WTC11 (cell line): ENCODE data around the gene CCDC12. TPM values are rescaled to one million over a fixed set of nuclear protein-coding genes. Genes with fewer than 3 reads are reported as not detected.

Experiments used
- ATAC-seq: fragments of 200-7000 bp; cut with Tn5 transposase; 2 replicates; pipeline ENCODE4 v1.10.0; 2021; ENCODE audit warnings: mild to moderate bottlenecking, moderate library complexity
- CTCF ChIA-PET: fragments of 300-600 bp; sonication (Branson Sonifier 250); formaldehyde crosslinking; loops from one replicate; lab custom pipeline; 2021; ENCODE audit warnings: antibody characterized with exemption; lab: Charles Lee
- POLR2A ChIA-PET: fragments of 350-600 bp; sonication (Branson Sonifier 250); formaldehyde crosslinking; loops from one replicate; lab custom pipeline; 2021; ENCODE audit warnings: antibody characterized with exemption; lab: Charles Lee
- DNase-seq: peaks from one replicate; pipeline ENCODE4 v3.0.0; 2021; ENCODE audit warnings: low spot score
- H3K27ac Mint-ChIP-seq: 2 replicates; pipeline ENCODE4 v1.8.0; 2021; ENCODE audit warnings: mixed read lengths
- H3K27me3 Mint-ChIP-seq: 2 replicates; pipeline ENCODE4 v1.8.0; 2021; ENCODE audit warnings: low read depth, mild to moderate bottlenecking, moderate library complexity, mixed read lengths
- H3K36me3 Mint-ChIP-seq: 2 replicates; pipeline ENCODE4 v1.8.0; 2021; ENCODE audit warnings: mixed read lengths
- H3K4me1 Mint-ChIP-seq: 2 replicates; pipeline ENCODE4 v1.8.0; 2022; ENCODE audit warnings: mixed read lengths
- H3K4me3 Mint-ChIP-seq: 2 replicates; pipeline ENCODE4 v1.8.0; 2021; ENCODE audit warnings: mild to moderate bottlenecking, moderate library complexity, mixed read lengths
- H3K9me3 Mint-ChIP-seq: 2 replicates; pipeline ENCODE4 v1.8.0; 2021; ENCODE audit warnings: mixed read lengths
- E2F1 ChIP-seq: sonication (generic); formaldehyde crosslinking; IDR thresholded peaks from 2 replicates; pipeline ENCODE4 v1.8.0; 2022; ENCODE audit warnings: mild to moderate bottlenecking, missing genetic modification reagents
- ELF4 ChIP-seq: sonication (generic); formaldehyde crosslinking; IDR thresholded peaks from 2 replicates; pipeline ENCODE4 v1.8.1; 2022; ENCODE audit warnings: low read depth, mild to moderate bottlenecking, moderate library complexity, missing genetic modification reagents
- FOXK1 ChIP-seq: sonication (generic); formaldehyde crosslinking; IDR thresholded peaks from 2 replicates; pipeline ENCODE4 v1.8.0; 2022; ENCODE audit warnings: mild to moderate bottlenecking, moderate library complexity, missing genetic modification reagents
- JUN ChIP-seq: sonication (generic); formaldehyde crosslinking; IDR thresholded peaks from 2 replicates; pipeline ENCODE4 v1.8.0; 2023; ENCODE audit warnings: mild to moderate bottlenecking, missing genetic modification reagents
- NR2C2 ChIP-seq: sonication (generic); formaldehyde crosslinking; IDR thresholded peaks from 2 replicates; pipeline ENCODE4 v1.8.0; 2022; ENCODE audit warnings: mild to moderate bottlenecking, missing genetic modification reagents
- NR3C1 ChIP-seq: sonication (generic); formaldehyde crosslinking; conservative IDR thresholded peaks from 2 replicates; pipeline ENCODE4 v1.8.1; 2023; ENCODE audit warnings: low read depth, mild to moderate bottlenecking, missing genetic modification reagents
- RORB ChIP-seq: fragments of 250-450 bp; sonication (Bioruptor Pico); IDR thresholded peaks from 2 replicates; pipeline ENCODE4 v1.9.0; 2021; ENCODE audit warnings: mild to moderate bottlenecking
- SMAD3 ChIP-seq: sonication (generic); formaldehyde crosslinking; IDR thresholded peaks from 2 replicates; pipeline ENCODE4 v1.8.0; 2022; ENCODE audit warnings: missing genetic modification reagents, mild to moderate bottlenecking, borderline replicate concordance
- SMAD4 ChIP-seq: sonication (generic); formaldehyde crosslinking; IDR thresholded peaks from 2 replicates; pipeline ENCODE4 v1.8.0; 2022; ENCODE audit warnings: mild to moderate bottlenecking, missing genetic modification reagents
- TCF7 ChIP-seq: sonication (generic); formaldehyde crosslinking; IDR thresholded peaks from 2 replicates; pipeline ENCODE4 v1.8.0; 2022; ENCODE audit warnings: mild to moderate bottlenecking, low read depth, missing genetic modification reagents, moderate library complexity
- USF2 ChIP-seq: sonication (generic); formaldehyde crosslinking; IDR thresholded peaks from 2 replicates; pipeline ENCODE4 v1.8.1; 2023; ENCODE audit warnings: mild to moderate bottlenecking, missing genetic modification reagents, moderate library complexity
- ZMAT4 ChIP-seq: fragments of 250-450 bp; sonication (Bioruptor Pico); IDR thresholded peaks from 2 replicates; pipeline ENCODE4 v1.9.0; 2021; ENCODE audit warnings: mild to moderate bottlenecking
- ZNF138 ChIP-seq: sonication (generic); formaldehyde crosslinking; conservative IDR thresholded peaks from 2 replicates; pipeline ENCODE4 v1.8.1; 2022; ENCODE audit warnings: mild to moderate bottlenecking, moderate library complexity, missing genetic modification reagents
- ZNF263 ChIP-seq: sonication (generic); formaldehyde crosslinking; IDR thresholded peaks from 2 replicates; pipeline ENCODE4 v1.8.1; 2022; ENCODE audit warnings: low read depth, mild to moderate bottlenecking, moderate library complexity, missing genetic modification reagents
- ZNF416 ChIP-seq: fragments of 250-450 bp; sonication (Bioruptor Pico); IDR thresholded peaks from 2 replicates; pipeline ENCODE4 v1.9.0; 2021; ENCODE audit warnings: mild to moderate bottlenecking, inconsistent platforms
- ZNF425 ChIP-seq: fragments of 250-450 bp; sonication (Bioruptor Pico); conservative IDR thresholded peaks from 2 replicates; pipeline ENCODE4 v1.9.0; 2021; ENCODE audit warnings: mild to moderate bottlenecking
- ZNF671 ChIP-seq: fragments of 250-450 bp; sonication (Bioruptor Pico); IDR thresholded peaks from 2 replicates; pipeline ENCODE4 v1.8.0; 2021; ENCODE audit warnings: mild to moderate bottlenecking
- total RNA-seq: library from RNA; stranded (reverse); gene quantifications from 3 replicates; pipeline ENCODE4 v1.2.3, GENCODE V29; 2021
- TF ChIP-seq, protein P1 (sequence below): sonication (generic); formaldehyde crosslinking; IDR thresholded peaks from 2 replicates; pipeline ENCODE4 v1.8.1; 2022; ENCODE audit warnings: mild to moderate bottlenecking, missing genetic modification reagents, moderate library complexity, borderline replicate concordance
- TF ChIP-seq, protein P2 (sequence below): sonication (generic); formaldehyde crosslinking; IDR thresholded peaks from 2 replicates; pipeline ENCODE4 v1.8.1; 2022; ENCODE audit warnings: low read depth, mild to moderate bottlenecking, moderate library complexity, missing genetic modification reagents, borderline replicate concordance
- TF ChIP-seq, protein P3 (sequence below): sonication (generic); formaldehyde crosslinking; IDR thresholded peaks from 2 replicates; pipeline ENCODE4 v1.8.0; 2022; ENCODE audit warnings: missing genetic modification reagents

Gene CCDC12
- total RNA-seq, 1 experiment from 2014 or later: 59.1 TPM

DNA sequence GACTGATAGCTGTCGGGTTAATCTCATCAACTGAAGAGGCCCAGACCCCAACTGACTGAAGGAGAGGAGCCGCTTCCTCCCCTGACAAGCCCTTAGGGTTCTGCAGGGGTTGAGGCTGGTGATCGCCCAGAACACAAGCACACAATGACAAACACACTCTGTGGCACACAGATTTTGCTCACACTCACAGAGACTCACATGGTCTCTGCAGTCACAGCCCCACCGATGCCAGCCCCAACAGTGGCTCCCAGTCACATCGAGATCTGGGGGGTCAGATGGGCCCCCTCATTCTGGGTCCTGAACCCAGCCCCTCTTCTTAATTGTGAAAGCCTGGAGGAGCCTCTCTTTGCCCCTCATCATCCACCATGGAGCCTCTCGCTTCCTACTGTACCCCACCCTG is 82.3 kb downstream of the CCDC12 start:
- ChIA-PET POLR2A (interaction anchor here (0.7 kb wide), 1 partner anchor 255 kb away, joined by 6 read pairs; no protein-coding TSS in a partner anchor), CTCF (interaction anchor here (0.7 to 2.1 kb wide), 9 partner anchors 10 to 191 kb away, joined by 3 to 13 read pairs (median 6); no protein-coding TSS in a partner anchor)
- H3K27ac Mint-ChIP-seq: no peak overlapping the region
- no peak overlapping the region for H3K4me3 Mint-ChIP-seq
- H3K27me3 Mint-ChIP-seq: peaks cover 79% of the 10 kb centered on the region
- peaks cover 16% of the 10 kb centered on the region for H3K4me1 Mint-ChIP-seq
- ATAC-seq (no peak), DNase-seq (no peak)
- no peaks in the 10 kb centered on the region for H3K9me3 Mint-ChIP-seq
- TF ChIP-seq SMAD3 (CRISPR knock-in tag) (no peak), ZNF138 (CRISPR knock-in tag) (no peak), NR2C2 (CRISPR knock-in tag) (no peak), ZMAT4 (no peak), ZNF671 (CRISPR knock-in tag) (no peak), USF2 (CRISPR knock-in tag) (no peak), ZNF263 (CRISPR knock-in tag) (no peak), RORB (no peak), TCF7 (no peak), JUN (CRISPR knock-in tag) (no peak), ZNF425 (CRISPR knock-in tag) (no peak), SMAD4 (CRISPR knock-in tag) (no peak), NR3C1 (CRISPR knock-in tag) (no peak), ZNF416 (no peak), E2F1 (CRISPR knock-in tag) (no peak), ELF4 (no peak), FOXK1 (CRISPR knock-in tag) (no peak)
- TF ChIP-seq, protein P1, sequence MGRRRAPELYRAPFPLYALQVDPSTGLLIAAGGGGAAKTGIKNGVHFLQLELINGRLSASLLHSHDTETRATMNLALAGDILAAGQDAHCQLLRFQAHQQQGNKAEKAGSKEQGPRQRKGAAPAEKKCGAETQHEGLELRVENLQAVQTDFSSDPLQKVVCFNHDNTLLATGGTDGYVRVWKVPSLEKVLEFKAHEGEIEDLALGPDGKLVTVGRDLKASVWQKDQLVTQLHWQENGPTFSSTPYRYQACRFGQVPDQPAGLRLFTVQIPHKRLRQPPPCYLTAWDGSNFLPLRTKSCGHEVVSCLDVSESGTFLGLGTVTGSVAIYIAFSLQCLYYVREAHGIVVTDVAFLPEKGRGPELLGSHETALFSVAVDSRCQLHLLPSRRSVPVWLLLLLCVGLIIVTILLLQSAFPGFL (CRISPR knock-in tag): no peak
- TF ChIP-seq, protein P2, sequence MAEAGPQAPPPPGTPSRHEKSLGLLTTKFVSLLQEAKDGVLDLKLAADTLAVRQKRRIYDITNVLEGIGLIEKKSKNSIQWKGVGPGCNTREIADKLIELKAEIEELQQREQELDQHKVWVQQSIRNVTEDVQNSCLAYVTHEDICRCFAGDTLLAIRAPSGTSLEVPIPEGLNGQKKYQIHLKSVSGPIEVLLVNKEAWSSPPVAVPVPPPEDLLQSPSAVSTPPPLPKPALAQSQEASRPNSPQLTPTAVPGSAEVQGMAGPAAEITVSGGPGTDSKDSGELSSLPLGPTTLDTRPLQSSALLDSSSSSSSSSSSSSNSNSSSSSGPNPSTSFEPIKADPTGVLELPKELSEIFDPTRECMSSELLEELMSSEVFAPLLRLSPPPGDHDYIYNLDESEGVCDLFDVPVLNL (CRISPR knock-in tag): no peak
- TF ChIP-seq, protein P3, sequence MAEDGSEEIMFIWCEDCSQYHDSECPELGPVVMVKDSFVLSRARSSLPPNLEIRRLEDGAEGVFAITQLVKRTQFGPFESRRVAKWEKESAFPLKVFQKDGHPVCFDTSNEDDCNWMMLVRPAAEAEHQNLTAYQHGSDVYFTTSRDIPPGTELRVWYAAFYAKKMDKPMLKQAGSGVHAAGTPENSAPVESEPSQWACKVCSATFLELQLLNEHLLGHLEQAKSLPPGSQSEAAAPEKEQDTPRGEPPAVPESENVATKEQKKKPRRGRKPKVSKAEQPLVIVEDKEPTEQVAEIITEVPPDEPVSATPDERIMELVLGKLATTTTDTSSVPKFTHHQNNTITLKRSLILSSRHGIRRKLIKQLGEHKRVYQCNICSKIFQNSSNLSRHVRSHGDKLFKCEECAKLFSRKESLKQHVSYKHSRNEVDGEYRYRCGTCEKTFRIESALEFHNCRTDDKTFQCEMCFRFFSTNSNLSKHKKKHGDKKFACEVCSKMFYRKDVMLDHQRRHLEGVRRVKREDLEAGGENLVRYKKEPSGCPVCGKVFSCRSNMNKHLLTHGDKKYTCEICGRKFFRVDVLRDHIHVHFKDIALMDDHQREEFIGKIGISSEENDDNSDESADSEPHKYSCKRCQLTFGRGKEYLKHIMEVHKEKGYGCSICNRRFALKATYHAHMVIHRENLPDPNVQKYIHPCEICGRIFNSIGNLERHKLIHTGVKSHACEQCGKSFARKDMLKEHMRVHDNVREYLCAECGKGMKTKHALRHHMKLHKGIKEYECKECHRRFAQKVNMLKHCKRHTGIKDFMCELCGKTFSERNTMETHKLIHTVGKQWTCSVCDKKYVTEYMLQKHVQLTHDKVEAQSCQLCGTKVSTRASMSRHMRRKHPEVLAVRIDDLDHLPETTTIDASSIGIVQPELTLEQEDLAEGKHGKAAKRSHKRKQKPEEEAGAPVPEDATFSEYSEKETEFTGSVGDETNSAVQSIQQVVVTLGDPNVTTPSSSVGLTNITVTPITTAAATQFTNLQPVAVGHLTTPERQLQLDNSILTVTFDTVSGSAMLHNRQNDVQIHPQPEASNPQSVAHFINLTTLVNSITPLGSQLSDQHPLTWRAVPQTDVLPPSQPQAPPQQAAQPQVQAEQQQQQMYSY (CRISPR knock-in tag): no peak
- no peaks in the 10 kb centered on the region for H3K36me3 Mint-ChIP-seq
